ENCODE data around the gene OSMR.

The OSMR gene

GRCh38 chr5:38816083-38817030 lies 29.5 kb upstream of the OSMR start:
- TF ChIP-seq EZH2phosphoT487 (conservative IDR thresholded peaks at IDR 0.05; ENCODE audit: low read length) (no peak), CTCF (IDR thresholded peaks at IDR 0.05; ENCODE audit: insufficient read depth, low read length, poor library complexity, severe bottlenecking) (no peak)
- H3K9me3 ChIP-seq (ENCODE audit: insufficient read depth, low read length) = no peaks in the 10 kb centered on the region
- no peaks in the 10 kb centered on the region for H3K79me2 ChIP-seq (ENCODE audit: insufficient read depth, low read length)
- H3K4me2 ChIP-seq (ENCODE audit: low read depth, low read length, poor library complexity, severe bottlenecking) = no peak overlapping the region
- no peak overlapping the region for H2AFZ ChIP-seq (ENCODE audit: low read depth, low read length, severe bottlenecking)
- no peaks in the 10 kb centered on the region for H3K36me3 ChIP-seq (ENCODE audit: low read length)
- no peaks in the 10 kb centered on the region for H3K9me2 ChIP-seq (replicated peaks; ENCODE audit: insufficient read depth, low read length)
- no peak overlapping the region for H3K9ac ChIP-seq (ENCODE audit: low read length)
- no peaks in the 10 kb centered on the region for H3K27me3 ChIP-seq (ENCODE audit: low read length)
- H3F3A ChIP-seq (ENCODE audit: insufficient read depth) = no peaks in the 10 kb centered on the region
- no peaks in the 10 kb centered on the region for H4K20me1 ChIP-seq (ENCODE audit: low read depth, low read length)
- H3K27ac ChIP-seq (ENCODE audit: low read depth, low read length) = no peak overlapping the region
- no peak overlapping the region for H3K4me3 ChIP-seq (ENCODE audit: insufficient read depth, low read length, poor library complexity, severe bottlenecking)

DNA sequence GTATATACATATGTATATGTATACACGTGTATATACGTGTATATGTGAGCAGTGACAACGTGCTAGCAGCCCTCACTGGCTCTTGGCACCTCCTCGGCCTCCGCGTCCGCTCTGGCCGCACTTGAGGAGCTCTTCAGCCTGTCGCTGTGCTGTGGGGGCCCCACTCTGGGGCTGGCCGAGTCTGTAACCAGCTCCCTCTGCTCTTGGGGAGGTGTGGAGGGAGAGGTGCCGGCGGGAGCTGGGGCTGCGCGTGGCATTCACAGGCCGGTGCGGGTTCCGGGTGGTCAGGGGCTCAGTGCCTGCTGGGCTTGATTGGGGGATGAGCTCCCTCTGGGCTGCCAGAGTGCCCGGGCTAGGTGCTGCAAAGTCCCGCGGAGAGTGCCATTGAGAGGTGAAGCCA lies 24.1 kb upstream of the OSMR start:
- Histone ChIP-seq H3F3A (ENCODE audit: insufficient read depth) (no peaks in the 10 kb centered on the region), H3K36me3 (ENCODE audit: low read length) (no peaks in the 10 kb centered on the region), H3K4me3 (ENCODE audit: insufficient read depth, low read length, poor library complexity, severe bottlenecking) (no peak overlapping the region), H3K9me2 (replicated peaks; ENCODE audit: insufficient read depth, low read length) (no peaks in the 10 kb centered on the region), H3K79me2 (ENCODE audit: insufficient read depth, low read length) (no peaks in the 10 kb centered on the region), H3K4me2 (ENCODE audit: low read depth, low read length, poor library complexity, severe bottlenecking) (no peak overlapping the region), H4K20me1 (ENCODE audit: low read depth, low read length) (no peaks in the 10 kb centered on the region), H2AFZ (ENCODE audit: low read depth, low read length, severe bottlenecking) (no peak overlapping the region), H3K9ac (ENCODE audit: low read length) (no peak overlapping the region), H3K27ac (ENCODE audit: low read depth, low read length) (no peak overlapping the region), H3K9me3 (ENCODE audit: insufficient read depth, low read length) (no peaks in the 10 kb centered on the region), H3K27me3 (ENCODE audit: low read length) (no peaks in the 10 kb centered on the region)
- TF ChIP-seq CTCF (IDR thresholded peaks at IDR 0.05; ENCODE audit: insufficient read depth, low read length, poor library complexity, severe bottlenecking) = no peak
- TF ChIP-seq EZH2phosphoT487 (conservative IDR thresholded peaks at IDR 0.05; ENCODE audit: low read length) = no peak

DNA sequence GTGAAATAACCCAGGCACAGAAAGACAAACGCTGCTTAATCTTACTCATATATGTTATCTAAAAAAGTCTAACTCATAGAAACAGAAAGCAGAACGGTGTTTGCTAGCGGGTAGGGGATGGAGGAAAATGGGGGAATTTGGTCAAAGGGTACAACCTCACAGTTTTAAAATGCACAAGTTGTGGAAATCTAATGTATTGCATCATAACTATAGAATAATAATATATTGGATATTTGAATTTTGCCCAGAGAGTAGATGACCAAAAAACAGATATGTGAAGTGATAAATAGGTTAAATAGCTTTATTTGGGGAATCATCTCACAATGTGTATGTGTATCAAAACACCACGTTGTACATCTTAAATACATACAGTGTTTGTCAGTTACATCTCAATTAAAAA lies 22.3 kb upstream of the OSMR start:
- Histone ChIP-seq H3K79me2 (ENCODE audit: insufficient read depth, low read length) (no peaks in the 10 kb centered on the region), H3K36me3 (ENCODE audit: low read length) (no peaks in the 10 kb centered on the region), H3K9me2 (replicated peaks; ENCODE audit: insufficient read depth, low read length) (no peaks in the 10 kb centered on the region), H3K9me3 (ENCODE audit: insufficient read depth, low read length) (no peaks in the 10 kb centered on the region), H2AFZ (ENCODE audit: low read depth, low read length, severe bottlenecking) (no peak overlapping the region), H4K20me1 (ENCODE audit: low read depth, low read length) (no peaks in the 10 kb centered on the region), H3K27ac (ENCODE audit: low read depth, low read length) (no peak overlapping the region), H3K4me2 (ENCODE audit: low read depth, low read length, poor library complexity, severe bottlenecking) (no peak overlapping the region), H3K9ac (ENCODE audit: low read length) (no peak overlapping the region), H3K27me3 (ENCODE audit: low read length) (no peaks in the 10 kb centered on the region), H3K4me3 (ENCODE audit: insufficient read depth, low read length, poor library complexity, severe bottlenecking) (no peak overlapping the region), H3F3A (ENCODE audit: insufficient read depth) (no peaks in the 10 kb centered on the region)
- TF ChIP-seq EZH2phosphoT487 (conservative IDR thresholded peaks at IDR 0.05; ENCODE audit: low read length) (no peak), CTCF (IDR thresholded peaks at IDR 0.05; ENCODE audit: insufficient read depth, low read length, poor library complexity, severe bottlenecking) (no peak)
